ENCODE data around the gene ZNRF3.
A peak's percentile ranks its signal among the peaks of the same experiment; 100 is the strongest.

The ZNRF3 gene

DNA sequence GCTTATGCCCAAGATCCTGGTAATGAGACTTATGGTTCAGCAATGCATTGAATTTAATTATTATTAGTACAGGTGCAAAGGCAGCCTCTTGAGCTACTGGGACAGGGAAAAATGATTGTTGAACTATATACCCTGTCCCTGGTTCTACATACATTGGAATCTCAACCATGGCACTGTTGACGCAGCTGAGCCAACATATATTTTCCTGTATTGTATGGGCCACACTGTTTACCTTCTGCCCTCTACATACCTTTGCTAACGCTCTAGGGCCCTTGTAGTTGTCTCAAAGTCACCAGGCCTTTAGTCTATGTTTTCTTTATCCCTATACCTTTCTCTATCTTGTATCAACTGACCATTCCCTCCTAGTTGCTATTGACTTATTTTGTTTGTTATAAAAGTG is 212.1 kb downstream of the ZNRF3 start:
- no peak overlapping the region for H3K9ac ChIP-seq (ENCODE audit: low read length)
- H3K36me3 ChIP-seq (ENCODE audit: control insufficient read depth, insufficient read depth, low read length, severe bottlenecking), result peaks cover 4% of the 10 kb centered on the region
- H3K27me3 ChIP-seq (replicated peaks; ENCODE audit: control insufficient read depth, insufficient read depth, low read length), result no peaks in the 10 kb centered on the region
- no peaks in the 10 kb centered on the region for H3K9me3 ChIP-seq (ENCODE audit: control insufficient read depth, low read length)
- H3K4me3 ChIP-seq (ENCODE audit: low read length), result no peak overlapping the region
- no peak for DNase-seq (ENCODE audit: low read depth)
- peaks cover 21% of the 10 kb centered on the region for H3K4me1 ChIP-seq (ENCODE audit: control insufficient read depth, insufficient read depth, low read length)

DNA sequence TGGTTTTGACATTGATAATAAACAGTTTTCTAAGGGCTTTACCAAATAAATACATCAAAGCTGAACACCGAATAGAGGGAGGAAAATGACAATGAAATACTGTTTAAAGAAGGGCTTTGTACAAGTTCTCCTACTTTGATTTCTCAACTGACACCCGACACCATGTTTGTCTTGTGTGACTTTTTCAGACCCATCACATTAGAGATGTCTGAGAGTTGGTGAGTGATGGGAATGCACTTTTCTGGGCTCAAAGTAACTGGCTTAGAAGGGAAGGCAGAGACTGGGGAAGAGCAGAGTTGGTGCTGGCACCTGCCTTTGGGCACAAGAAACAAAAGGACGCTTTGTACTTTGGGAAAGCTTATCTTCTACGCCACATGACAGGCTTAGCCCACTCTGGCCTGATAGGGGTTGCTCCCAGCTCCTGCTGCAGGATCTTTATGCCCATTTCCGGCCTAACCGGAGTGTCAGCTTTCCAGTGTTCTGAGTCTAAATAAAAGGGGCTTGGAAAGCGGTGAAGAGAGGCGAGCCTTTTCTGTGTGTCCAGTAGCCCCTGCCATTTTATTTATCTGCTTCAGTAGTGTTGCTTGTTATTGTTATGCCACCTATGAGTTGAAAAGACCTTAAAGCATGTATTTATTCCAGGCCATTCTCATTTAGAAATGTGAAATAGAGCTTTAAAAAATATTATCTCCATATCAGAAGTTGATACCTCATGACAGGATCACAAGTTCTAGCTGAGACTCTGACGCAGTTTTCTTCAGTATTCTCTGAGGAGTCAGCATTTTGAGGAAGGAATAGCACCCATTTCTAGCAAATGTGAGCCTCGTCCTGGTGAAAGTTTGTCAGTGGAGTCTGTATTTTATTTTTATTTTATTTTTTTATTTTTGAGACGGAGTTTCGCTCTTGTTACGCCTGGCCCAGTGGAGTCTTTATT is 213.6 kb downstream of the ZNRF3 start:
- Histone ChIP-seq H3K4me1 (ENCODE audit: control insufficient read depth, insufficient read depth, low read length) (peaks cover 21% of the 10 kb centered on the region), H3K27me3 (replicated peaks; ENCODE audit: control insufficient read depth, insufficient read depth, low read length) (no peaks in the 10 kb centered on the region), H3K9ac (ENCODE audit: low read length) (no peak overlapping the region), H3K4me3 (ENCODE audit: low read length) (no peak overlapping the region), H3K9me3 (ENCODE audit: control insufficient read depth, low read length) (no peaks in the 10 kb centered on the region), H3K36me3 (ENCODE audit: control insufficient read depth, insufficient read depth, low read length, severe bottlenecking) (peaks cover 4% of the 10 kb centered on the region)
- DNase-seq (ENCODE audit: low read depth), result peak; percentile 77

DNA sequence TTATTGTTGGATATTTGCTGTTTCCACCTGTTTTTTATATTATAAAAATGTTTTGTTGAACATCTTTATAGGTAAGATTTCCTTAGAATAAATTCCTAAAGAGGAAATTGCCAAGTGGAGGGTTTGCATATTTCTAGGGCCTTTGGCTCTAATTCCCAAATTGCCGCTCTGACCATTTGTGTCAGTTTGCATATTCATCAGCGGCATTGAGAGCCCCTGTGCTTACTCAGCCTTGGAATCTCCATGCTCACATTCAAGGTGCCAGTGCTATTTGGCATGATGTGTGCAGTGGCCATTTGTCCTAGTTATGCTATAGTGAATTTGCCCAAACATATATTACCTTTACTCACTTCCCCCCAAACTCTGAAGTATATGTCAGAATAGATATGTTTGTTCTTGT is 214.9 kb downstream of the ZNRF3 start:
- DNase-seq (ENCODE audit: low read depth), result no peak
- Histone ChIP-seq H3K36me3 (ENCODE audit: control insufficient read depth, insufficient read depth, low read length, severe bottlenecking) (peaks cover 4% of the 10 kb centered on the region), H3K4me3 (ENCODE audit: low read length) (no peak overlapping the region), H3K9me3 (ENCODE audit: control insufficient read depth, low read length) (no peaks in the 10 kb centered on the region), H3K9ac (ENCODE audit: low read length) (no peak overlapping the region), H3K4me1 (ENCODE audit: control insufficient read depth, insufficient read depth, low read length) (peaks cover 17% of the 10 kb centered on the region), H3K27me3 (replicated peaks; ENCODE audit: control insufficient read depth, insufficient read depth, low read length) (no peaks in the 10 kb centered on the region)

DNA sequence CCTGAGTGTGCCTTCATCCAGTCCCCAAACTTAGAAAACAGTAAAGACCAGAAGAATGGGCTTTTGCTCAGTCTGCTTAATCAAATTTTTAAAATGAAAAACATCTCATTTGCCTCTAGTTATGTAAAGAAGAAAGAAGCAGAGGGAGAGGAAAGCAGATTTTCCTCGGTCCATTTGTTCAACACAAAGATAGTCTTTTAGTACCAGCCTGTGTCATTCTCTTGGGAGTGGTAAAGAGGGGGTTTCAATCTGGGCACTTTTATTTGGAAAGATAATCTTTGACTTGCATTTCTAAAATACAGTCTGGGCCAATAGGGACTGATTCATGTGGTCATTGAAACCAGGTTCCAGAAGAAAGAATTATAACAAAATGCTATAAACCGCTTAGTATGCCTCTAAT is 218.9 kb downstream of the ZNRF3 start:
- no peak for DNase-seq (ENCODE audit: low read depth)
- no peak overlapping the region for H3K9ac ChIP-seq (ENCODE audit: low read length)
- H3K4me3 ChIP-seq (ENCODE audit: low read length), result no peak overlapping the region
- H3K4me1 ChIP-seq (ENCODE audit: control insufficient read depth, insufficient read depth, low read length), result no peaks in the 10 kb centered on the region
- no peaks in the 10 kb centered on the region for H3K9me3 ChIP-seq (ENCODE audit: control insufficient read depth, low read length)
- H3K27me3 ChIP-seq (replicated peaks; ENCODE audit: control insufficient read depth, insufficient read depth, low read length), result no peaks in the 10 kb centered on the region
- H3K36me3 ChIP-seq (ENCODE audit: control insufficient read depth, insufficient read depth, low read length, severe bottlenecking), result peaks cover 4% of the 10 kb centered on the region

DNA sequence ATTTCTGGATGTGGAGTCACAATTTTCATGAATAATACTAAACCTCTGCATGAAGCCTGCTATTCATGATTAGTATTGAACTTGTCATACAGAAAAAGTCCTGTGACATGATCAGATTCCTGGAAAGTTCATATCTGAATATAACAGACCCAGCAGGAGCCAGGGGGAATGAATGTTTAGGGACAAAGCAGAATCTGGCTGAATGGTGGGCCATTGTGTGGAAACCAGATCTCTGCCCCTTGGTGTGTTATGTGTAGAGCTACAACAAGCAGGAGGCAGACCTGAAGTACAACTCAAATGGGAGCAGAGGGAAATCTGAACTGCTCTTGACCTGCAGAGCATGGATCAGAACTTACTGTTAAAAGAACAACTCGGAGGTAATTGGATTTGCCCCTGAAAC is 219.7 kb downstream of the ZNRF3 start:
- no peak for DNase-seq (ENCODE audit: low read depth)

DNA sequence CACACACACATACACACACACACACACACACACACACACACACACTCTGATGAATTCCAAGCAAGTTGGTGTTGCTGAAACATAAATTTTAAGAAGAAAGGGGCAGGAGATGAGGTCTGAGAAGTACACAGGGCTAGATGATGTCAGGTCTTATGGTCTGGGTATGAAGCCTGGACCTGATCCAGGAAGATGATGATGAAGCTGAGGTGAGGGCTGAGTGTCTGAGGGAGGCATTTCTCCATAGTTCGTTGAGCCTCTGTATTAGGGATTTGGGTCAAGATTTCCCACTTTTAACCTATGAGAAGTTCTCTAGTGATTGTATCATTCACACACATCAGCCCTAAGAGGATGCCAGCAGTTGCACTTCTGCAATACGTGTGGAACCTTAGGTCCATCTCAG is 222.1 kb downstream of the ZNRF3 start:
- Histone ChIP-seq H3K4me1 (ENCODE audit: control insufficient read depth, insufficient read depth, low read length) (peaks cover 21% of the 10 kb centered on the region), H3K4me3 (ENCODE audit: low read length) (no peak overlapping the region), H3K9me3 (ENCODE audit: control insufficient read depth, low read length) (no peaks in the 10 kb centered on the region), H3K36me3 (ENCODE audit: control insufficient read depth, insufficient read depth, low read length, severe bottlenecking) (no peaks in the 10 kb centered on the region), H3K9ac (ENCODE audit: low read length) (no peak overlapping the region), H3K27me3 (replicated peaks; ENCODE audit: control insufficient read depth, insufficient read depth, low read length) (no peaks in the 10 kb centered on the region)
- no peak for DNase-seq (ENCODE audit: low read depth)

More for the DNA sequence above, 219.7 kb downstream of the ZNRF3 start:
- Histone ChIP-seq H3K36me3 (ENCODE audit: control insufficient read depth, insufficient read depth, low read length, severe bottlenecking) (peaks cover 4% of the 10 kb centered on the region), H3K9ac (ENCODE audit: low read length) (no peak overlapping the region), H3K4me3 (ENCODE audit: low read length) (no peak overlapping the region), H3K4me1 (ENCODE audit: control insufficient read depth, insufficient read depth, low read length) (peaks cover 2% of the 10 kb centered on the region), H3K27me3 (replicated peaks; ENCODE audit: control insufficient read depth, insufficient read depth, low read length) (no peaks in the 10 kb centered on the region), H3K9me3 (ENCODE audit: control insufficient read depth, low read length) (no peaks in the 10 kb centered on the region)

DNA sequence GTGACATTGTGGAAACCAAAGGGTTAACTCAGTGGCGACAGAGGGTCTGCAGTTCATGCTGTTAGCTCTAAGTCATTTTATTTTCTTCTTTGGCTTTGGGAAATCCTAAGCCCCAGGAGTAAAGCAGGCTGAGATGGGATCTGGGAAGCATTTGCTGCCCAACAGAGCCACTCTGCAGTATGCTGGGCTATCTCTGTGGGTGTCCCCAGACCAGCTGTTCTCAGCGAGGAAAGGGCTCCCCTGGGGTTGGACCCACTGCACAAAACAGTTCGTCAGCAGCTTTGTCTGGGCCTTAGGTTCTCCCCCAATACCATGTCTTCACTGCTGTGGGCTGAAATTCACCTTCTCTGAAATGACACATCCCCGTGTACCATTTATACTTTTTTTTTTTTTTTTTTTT is 223.5 kb downstream of the ZNRF3 start:
- H3K4me3 ChIP-seq (ENCODE audit: low read length), result no peak overlapping the region
- no peak for DNase-seq (ENCODE audit: low read depth)

More for the DNA sequence above, 223.5 kb downstream of the ZNRF3 start:
- Histone ChIP-seq H3K36me3 (ENCODE audit: control insufficient read depth, insufficient read depth, low read length, severe bottlenecking) (no peaks in the 10 kb centered on the region), H3K9ac (ENCODE audit: low read length) (no peak overlapping the region), H3K9me3 (ENCODE audit: control insufficient read depth, low read length) (no peaks in the 10 kb centered on the region), H3K4me1 (ENCODE audit: control insufficient read depth, insufficient read depth, low read length) (peaks cover 21% of the 10 kb centered on the region), H3K27me3 (replicated peaks; ENCODE audit: control insufficient read depth, insufficient read depth, low read length) (no peaks in the 10 kb centered on the region)

Data from adipocyte (in vitro differentiated cells).